Measurements from ENCODE around the gene HLA-DOB. TPM values are rescaled to one million over a fixed set of nuclear protein-coding genes. Genes with fewer than 3 reads are reported as not detected.

Gene HLA-DOB
- not detected for total RNA-seq
- not detected for polyA plus RNA-seq (2013, experiment 1 of 2)
- polyA plus RNA-seq (2013, experiment 2 of 2), result not detected
- long read RNA-seq, experiment 1, result 0 reads
- long read RNA-seq, experiment 2, result 0 reads
- long read RNA-seq, experiment 3, result 0 reads
- long read RNA-seq, experiment 4, partial matches to known transcripts, result 0 of 1 reads
- long read RNA-seq, experiment 4, other reads (novel, unspliced or antisense), result 0 of 1 reads

- Histone ChIP-seq H3K27ac (ENCODE audit: low read depth, low read length) (no peak within 1 kb of the TSS), H3K9ac (ENCODE audit: extremely low read depth, low read length, poor library complexity, severe bottlenecking) (no peak within 1 kb of the TSS), H3K4me1 (ENCODE audit: control insufficient read depth, insufficient read depth, low read length) (no peaks in the 10 kb centered on the region), H3K4me3 (ENCODE audit: low read length) (no peak within 1 kb of the TSS), H3K36me3 (ENCODE audit: control insufficient read depth, insufficient read depth, low read length) (no peaks in the 10 kb centered on the region), H3K9me3 (ENCODE audit: control insufficient read depth, low read length) (no peaks in the 10 kb centered on the region), H3K27me3 (ENCODE audit: control insufficient read depth, insufficient read depth, low read length, poor library complexity, severe bottlenecking) (peaks cover 6% of the 10 kb centered on the region)
- Mint-ChIP-seq H3K9me3 (no peaks in the 10 kb centered on the region), H3K4me3 (no peak within 1 kb of the TSS), H3K27me3 (ENCODE audit: insufficient read depth) (peaks cover 16% of the 10 kb centered on the region), H3K27ac (no peak within 1 kb of the TSS), H3K36me3 (ENCODE audit: low read depth) (no peaks in the 10 kb centered on the region), H3K4me1 (no peaks in the 10 kb centered on the region)
- TF ChIP-seq CTCF (conservative IDR thresholded peaks at IDR 0.05), result no peak
- WGBS, 2 experiments (ENCODE audit: insufficient coverage in 1 of 2, insufficient read length in 1 of 2), result 83 to 92% methylated on average over 2 to 3 of the region's 3 CpGs
- no peak for DNase-seq
These were observed at the start of gene HLA-DOB for GRCh38 chr6:32816746-32817204. Gene HLA-DOB (minus strand): TSS chr6:32817002. CDS start chr6:32816951, 51 bp downstream.

GRCh38 chr6:32865724-32866443 is 49.1 kb upstream of the HLA-DOB start:
- Histone ChIP-seq H3K27me3 (ENCODE audit: control insufficient read depth, insufficient read depth, low read length, poor library complexity, severe bottlenecking) (peaks cover 45% of the 10 kb centered on the region), H3K36me3 (ENCODE audit: control insufficient read depth, insufficient read depth, low read length) (no peaks in the 10 kb centered on the region), H3K27ac (ENCODE audit: low read depth, low read length) (no peak overlapping the region), H3K9ac (ENCODE audit: extremely low read depth, low read length, poor library complexity, severe bottlenecking) (no peak overlapping the region), H3K4me3 (ENCODE audit: low read length) (no peak overlapping the region), H3K4me1 (ENCODE audit: control insufficient read depth, insufficient read depth, low read length) (no peaks in the 10 kb centered on the region), H3K9me3 (ENCODE audit: control insufficient read depth, low read length) (no peaks in the 10 kb centered on the region)
- Mint-ChIP-seq H3K4me3 (no peak overlapping the region), H3K27me3 (ENCODE audit: insufficient read depth) (peaks cover 29% of the 10 kb centered on the region), H3K36me3 (ENCODE audit: low read depth) (no peaks in the 10 kb centered on the region), H3K9me3 (no peaks in the 10 kb centered on the region), H3K27ac (no peak overlapping the region), H3K4me1 (peaks cover 1% of the 10 kb centered on the region)
- DNase-seq, result no peak
- TF ChIP-seq CTCF (conservative IDR thresholded peaks at IDR 0.05), result no peak
- 77 to 82% methylated on average over 8 to 10 of the region's 10 CpGs for WGBS, 2 experiments (ENCODE audit: insufficient coverage in 1 of 2, insufficient read length in 1 of 2)

- H3K27ac ChIP-seq (ENCODE audit: low read depth, low read length), result no peak overlapping the region
- H3K4me1 Mint-ChIP-seq, result peaks cover 1% of the 10 kb centered on the region
- H3K27me3 Mint-ChIP-seq (ENCODE audit: insufficient read depth), result peaks cover 31% of the 10 kb centered on the region
- no peaks in the 10 kb centered on the region for H3K4me1 ChIP-seq (ENCODE audit: control insufficient read depth, insufficient read depth, low read length)
- no peaks in the 10 kb centered on the region for H3K36me3 ChIP-seq (ENCODE audit: control insufficient read depth, insufficient read depth, low read length)
- 95% methylated on average over 3 of the region's 3 CpGs; no CpG with 5 or more reads in 1 of the 2 experiments for WGBS, 2 experiments (ENCODE audit: insufficient coverage in 1 of 2, insufficient read length in 1 of 2)
- TF ChIP-seq CTCF (conservative IDR thresholded peaks at IDR 0.05), result no peak
- no peak overlapping the region for H3K27ac Mint-ChIP-seq
- peaks cover 48% of the 10 kb centered on the region for H3K27me3 ChIP-seq (ENCODE audit: control insufficient read depth, insufficient read depth, low read length, poor library complexity, severe bottlenecking)
- no peaks in the 10 kb centered on the region for H3K9me3 ChIP-seq (ENCODE audit: control insufficient read depth, low read length)
- H3K9me3 Mint-ChIP-seq, result no peaks in the 10 kb centered on the region
- no peak overlapping the region for H3K9ac ChIP-seq (ENCODE audit: extremely low read depth, low read length, poor library complexity, severe bottlenecking)
- no peak overlapping the region for H3K4me3 Mint-ChIP-seq
- no peak overlapping the region for H3K4me3 ChIP-seq (ENCODE audit: low read length)
- H3K36me3 Mint-ChIP-seq (ENCODE audit: low read depth), result no peaks in the 10 kb centered on the region
- DNase-seq, result no peak
These were observed 45.9 kb upstream of the HLA-DOB start for GRCh38 chr6:32862725-32863124.
